Measurements from ENCODE around the gene MCRIP2.

GRCh38 chr16:595094-595528 is 46.5 kb upstream of the MCRIP2 start:
- TF ChIP-seq CTCF (IDR thresholded peaks at IDR 0.05) (no peak), POLR2A (IDR thresholded peaks at IDR 0.05) (no peak)

Data from right lobe of liver (tissue), 4 donors.